OCI-LY7 (cell line): ENCODE measurements around the gene RPS6KA5.

Experiments used
- EZH2phosphoT487 ChIP-seq: fragments of 200-600 bp; sonication (generic); IDR thresholded peaks from 2 replicates; pipeline ENCODE4 v1.6.1; 2018; ENCODE audit warnings: low read depth, borderline replicate concordance, mild to moderate bottlenecking, mixed run types, antibody characterized with exemption, low read length, moderate library complexity, mixed read lengths
- TF ChIP-seq, protein P1 (sequence below): fragments of 200-600 bp; sonication (generic); conservative IDR thresholded peaks from 2 replicates; pipeline ENCODE4 v1.5.1; 2014; ENCODE audit warnings: mild to moderate bottlenecking, antibody characterized with exemption, low read length, moderate library complexity, mixed read lengths

DNA sequence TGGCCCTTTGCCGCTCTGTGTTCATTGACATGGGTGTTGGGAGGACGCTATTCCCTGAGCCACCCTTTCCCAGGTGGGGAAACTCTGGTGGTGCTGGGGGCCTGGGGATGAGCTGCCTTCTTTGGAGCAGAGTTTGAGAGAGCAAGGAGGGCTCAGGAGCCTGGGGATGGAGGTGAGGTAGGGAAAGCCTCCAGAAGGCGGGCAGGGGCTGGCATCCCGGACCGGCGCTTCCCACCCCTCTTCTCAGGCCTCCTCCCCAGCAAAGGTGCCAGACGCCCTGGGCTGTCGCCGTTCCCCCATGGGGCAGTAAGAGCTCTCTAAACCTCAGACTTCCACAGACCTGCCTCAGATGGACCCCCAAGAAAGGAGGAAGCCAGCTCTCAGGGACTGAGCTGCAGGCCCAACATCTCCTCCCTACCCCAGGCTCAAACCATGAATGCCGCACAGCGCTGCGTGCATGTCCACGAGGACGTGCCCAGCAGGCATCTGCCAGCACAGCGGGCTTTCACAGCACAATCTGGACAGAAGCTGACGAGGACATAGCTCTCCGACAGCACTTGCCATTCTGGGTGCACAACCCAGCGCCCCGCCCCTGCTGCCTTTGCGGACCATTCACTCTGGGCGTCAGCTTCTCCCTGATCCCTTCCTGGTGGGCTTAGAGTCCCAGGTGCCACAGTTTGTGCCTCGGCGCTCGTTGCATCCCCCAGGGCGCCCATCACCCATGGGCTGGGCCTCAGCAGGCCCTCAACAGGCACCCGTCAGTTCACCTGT lies 229.3 kb downstream of the RPS6KA5 start:
- TF ChIP-seq, protein P1, sequence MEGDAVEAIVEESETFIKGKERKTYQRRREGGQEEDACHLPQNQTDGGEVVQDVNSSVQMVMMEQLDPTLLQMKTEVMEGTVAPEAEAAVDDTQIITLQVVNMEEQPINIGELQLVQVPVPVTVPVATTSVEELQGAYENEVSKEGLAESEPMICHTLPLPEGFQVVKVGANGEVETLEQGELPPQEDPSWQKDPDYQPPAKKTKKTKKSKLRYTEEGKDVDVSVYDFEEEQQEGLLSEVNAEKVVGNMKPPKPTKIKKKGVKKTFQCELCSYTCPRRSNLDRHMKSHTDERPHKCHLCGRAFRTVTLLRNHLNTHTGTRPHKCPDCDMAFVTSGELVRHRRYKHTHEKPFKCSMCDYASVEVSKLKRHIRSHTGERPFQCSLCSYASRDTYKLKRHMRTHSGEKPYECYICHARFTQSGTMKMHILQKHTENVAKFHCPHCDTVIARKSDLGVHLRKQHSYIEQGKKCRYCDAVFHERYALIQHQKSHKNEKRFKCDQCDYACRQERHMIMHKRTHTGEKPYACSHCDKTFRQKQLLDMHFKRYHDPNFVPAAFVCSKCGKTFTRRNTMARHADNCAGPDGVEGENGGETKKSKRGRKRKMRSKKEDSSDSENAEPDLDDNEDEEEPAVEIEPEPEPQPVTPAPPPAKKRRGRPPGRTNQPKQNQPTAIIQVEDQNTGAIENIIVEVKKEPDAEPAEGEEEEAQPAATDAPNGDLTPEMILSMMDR: no peak
- TF ChIP-seq EZH2phosphoT487: no peak
